ENCODE data around the gene ADGRL3.

DNA sequence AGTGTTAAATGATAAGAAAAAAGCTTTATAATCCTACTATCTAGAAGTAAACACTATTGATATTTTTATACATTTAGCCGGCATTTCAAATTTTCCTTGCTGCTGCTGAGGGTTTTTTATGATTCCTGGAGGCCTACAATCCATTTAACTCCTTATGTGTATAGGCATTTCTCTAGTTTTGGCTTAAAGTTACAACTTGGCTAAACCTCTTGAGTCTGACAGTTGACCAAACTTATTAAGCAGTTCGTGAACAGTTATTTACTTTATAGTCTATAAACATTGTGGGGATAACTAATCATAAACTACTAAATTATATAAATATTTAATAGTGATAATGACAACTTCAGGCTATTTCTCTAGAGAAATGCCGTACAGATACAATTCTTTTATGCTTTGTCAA lies 141.9 kb downstream of the ADGRL3 start:
- TF ChIP-seq, protein P1, sequence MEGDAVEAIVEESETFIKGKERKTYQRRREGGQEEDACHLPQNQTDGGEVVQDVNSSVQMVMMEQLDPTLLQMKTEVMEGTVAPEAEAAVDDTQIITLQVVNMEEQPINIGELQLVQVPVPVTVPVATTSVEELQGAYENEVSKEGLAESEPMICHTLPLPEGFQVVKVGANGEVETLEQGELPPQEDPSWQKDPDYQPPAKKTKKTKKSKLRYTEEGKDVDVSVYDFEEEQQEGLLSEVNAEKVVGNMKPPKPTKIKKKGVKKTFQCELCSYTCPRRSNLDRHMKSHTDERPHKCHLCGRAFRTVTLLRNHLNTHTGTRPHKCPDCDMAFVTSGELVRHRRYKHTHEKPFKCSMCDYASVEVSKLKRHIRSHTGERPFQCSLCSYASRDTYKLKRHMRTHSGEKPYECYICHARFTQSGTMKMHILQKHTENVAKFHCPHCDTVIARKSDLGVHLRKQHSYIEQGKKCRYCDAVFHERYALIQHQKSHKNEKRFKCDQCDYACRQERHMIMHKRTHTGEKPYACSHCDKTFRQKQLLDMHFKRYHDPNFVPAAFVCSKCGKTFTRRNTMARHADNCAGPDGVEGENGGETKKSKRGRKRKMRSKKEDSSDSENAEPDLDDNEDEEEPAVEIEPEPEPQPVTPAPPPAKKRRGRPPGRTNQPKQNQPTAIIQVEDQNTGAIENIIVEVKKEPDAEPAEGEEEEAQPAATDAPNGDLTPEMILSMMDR (IDR thresholded peaks at IDR 0.05; ENCODE audit: low read length): no peak
- no peak for TF ChIP-seq EZH2 (IDR thresholded peaks at IDR 0.05; ENCODE audit: borderline replicate concordance, low read length)

Data from OCI-LY1 (cell line).